ENCODE data around the gene C11orf54.
"Not testable (repeated sequence)": the region's sequence is repeated elsewhere in the genome, so short reads cannot be mapped to it uniquely, and the experiment has no call there.

The C11orf54 gene

DNA sequence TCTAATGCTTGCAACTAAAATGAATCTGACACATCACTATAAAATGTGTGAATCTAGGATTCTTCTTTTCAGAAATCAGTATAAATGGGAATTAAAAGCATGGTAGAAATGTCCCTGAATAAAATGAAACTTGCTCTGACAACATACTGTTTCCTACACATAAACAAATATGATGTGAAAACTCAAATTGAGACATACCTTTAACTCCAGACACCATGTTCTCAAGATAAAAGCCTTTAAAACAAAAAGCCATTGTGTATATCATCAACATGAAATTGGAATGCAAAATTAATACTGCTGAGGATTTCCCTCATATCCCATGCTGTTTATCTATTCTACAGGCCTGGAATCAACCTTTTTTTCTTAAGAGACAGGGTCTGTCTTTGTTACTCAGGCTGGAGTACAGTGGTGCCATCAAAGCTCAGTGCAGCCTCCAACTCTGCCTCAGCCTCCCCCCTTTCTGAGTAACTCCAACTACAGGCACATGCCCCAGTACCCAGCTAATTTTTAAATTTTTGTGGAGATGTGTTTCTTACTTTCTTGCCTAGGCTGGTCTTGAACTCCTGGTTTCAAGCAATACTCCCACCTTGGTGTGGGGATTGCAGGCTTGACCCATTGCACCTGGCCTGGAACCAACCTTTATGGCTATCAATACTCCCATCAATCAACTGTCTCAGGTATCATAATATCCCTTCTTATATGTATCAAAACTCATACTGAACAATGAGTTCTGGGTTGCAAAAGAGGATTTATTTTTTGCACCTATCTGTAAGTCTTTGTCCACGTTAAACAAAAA is 6.8 kb upstream of the C11orf54 start:
- DNase-seq (ENCODE audit: low spot score) = no peak

- DNase-seq (ENCODE audit: low spot score) = no peak
Observed at GRCh38 chr11:93735627-93736026, 5.8 kb upstream of the C11orf54 start.

DNA sequence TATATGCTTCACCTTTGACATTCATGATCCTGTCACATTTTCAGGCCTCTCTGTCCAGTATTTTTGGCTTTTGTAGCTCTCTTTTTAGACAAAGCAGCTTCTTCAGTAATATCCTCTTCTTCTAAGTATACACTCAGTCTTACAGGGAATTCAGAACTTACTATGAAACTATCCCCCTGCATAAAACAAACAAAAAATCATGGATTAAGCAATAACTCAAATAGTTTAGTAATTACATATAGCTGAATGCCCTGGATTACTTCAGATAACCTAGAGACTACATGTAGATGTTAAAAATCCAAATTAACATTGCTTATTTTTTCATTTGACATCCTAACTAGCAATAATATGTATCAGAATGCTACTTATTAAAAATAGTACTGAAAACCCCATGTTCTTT is 5.3 kb upstream of the C11orf54 start:
- DNase-seq (ENCODE audit: low spot score) = no peak

DNA sequence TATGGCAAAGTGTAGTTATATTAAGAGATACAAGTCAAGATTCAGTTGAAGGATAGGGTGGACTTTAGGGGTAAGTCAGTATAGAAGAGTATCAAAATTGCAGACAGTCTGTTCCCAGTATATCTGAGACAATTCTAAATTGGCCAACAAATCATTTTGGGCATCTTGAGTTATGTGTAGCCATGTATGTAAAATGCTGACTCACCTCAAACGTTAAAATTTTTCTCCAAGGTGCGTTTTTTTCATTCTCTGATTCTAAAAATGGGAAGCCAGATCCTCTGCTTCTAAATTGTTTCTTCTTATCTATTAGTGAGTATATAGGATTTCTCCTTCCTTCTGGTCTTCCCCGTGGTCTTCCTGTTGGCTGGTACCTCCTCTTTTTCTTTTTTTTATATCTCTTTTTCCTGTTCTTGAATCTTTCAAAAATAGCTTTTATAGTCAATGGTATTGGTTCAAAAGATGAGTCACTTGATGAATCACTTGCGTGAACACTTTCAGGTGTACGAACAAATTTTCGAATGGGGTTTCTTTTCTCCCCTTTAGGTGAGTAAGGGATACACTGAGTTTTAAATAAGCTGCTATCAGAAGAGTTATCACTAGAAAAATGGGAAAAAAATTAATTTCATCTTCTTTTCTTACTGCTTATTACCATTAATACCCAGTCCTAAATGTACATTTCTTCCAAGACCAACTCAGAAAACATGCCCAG is 3.4 kb upstream of the C11orf54 start:
- no peak for DNase-seq (ENCODE audit: low spot score)

- no peak for DNase-seq (ENCODE audit: low spot score)
Observed at GRCh38 chr11:93738647-93739081, 2.8 kb upstream of the C11orf54 start.

GRCh38 chr11:93740031-93740729 is 1.3 kb upstream of the C11orf54 start:
- DNase-seq (ENCODE audit: low spot score) = no peak

- peak; percentile 36 for DNase-seq (ENCODE audit: low spot score)
Observed at GRCh38 chr11:93740730-93741093, 760 bp upstream of the C11orf54 start.

GRCh38 chr11:93741882-93742226 is 382 bp downstream of the C11orf54 start:
- peak; percentile 71 for DNase-seq (ENCODE audit: low spot score)

DNA sequence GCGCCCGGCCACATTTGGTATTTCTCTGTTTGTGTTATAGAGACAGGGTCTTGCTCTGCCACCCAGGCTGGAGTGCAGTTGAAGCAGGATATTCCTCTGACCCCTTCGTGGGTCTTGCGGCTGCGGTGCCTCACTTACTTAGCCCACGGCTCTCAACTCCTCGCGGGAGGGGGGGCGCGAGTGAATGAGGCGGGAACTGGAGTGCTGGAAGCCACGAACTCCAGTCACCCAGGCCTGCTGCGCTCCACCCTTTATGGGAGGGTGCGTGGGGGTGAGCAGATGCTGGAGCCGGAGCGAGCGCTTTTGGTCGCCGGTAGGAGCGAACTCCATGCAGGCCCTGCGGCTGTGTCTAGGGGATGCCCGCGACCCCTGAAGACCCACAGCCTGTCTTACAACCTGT is 1.8 kb downstream of the C11orf54 start:
- DNase-seq (ENCODE audit: low spot score) = no peak

- DNase-seq (ENCODE audit: low spot score) = no peak
Observed at GRCh38 chr11:93744669-93745004, 3.2 kb downstream of the C11orf54 start.

- not testable (repeated sequence) for DNase-seq (ENCODE audit: low spot score)
Observed at GRCh38 chr11:93745005-93745755, 3.7 kb downstream of the C11orf54 start.

GRCh38 chr11:93746101-93746500 is 4.6 kb downstream of the C11orf54 start:
- no peak for DNase-seq (ENCODE audit: low spot score)

GRCh38 chr11:93747122-93747521 is 5.7 kb downstream of the C11orf54 start:
- DNase-seq (ENCODE audit: low spot score) = no peak

GRCh38 chr11:93751001-93751400 is 9.5 kb downstream of the C11orf54 start:
- no peak for DNase-seq (ENCODE audit: low spot score)

DNA sequence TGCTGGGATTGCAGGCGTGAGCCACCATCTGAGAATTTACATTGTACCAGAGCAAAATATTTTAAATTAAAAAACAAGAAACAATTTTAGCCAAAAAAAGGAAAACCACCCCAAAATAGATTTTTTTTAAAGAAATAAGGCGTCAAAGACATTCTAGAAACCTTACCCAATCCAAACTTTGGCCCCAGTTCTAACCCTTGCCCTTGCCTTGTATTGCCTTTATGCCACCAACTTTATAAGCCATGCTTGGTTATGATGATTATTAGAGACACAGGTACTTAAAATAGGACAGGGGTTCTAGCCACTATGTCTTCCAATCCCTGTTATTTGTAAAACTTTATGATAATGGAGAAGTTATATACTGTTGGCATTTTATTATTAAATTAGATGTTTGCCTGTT is 11.8 kb downstream of the C11orf54 start:
- no peak for DNase-seq (ENCODE audit: low spot score)

DNA sequence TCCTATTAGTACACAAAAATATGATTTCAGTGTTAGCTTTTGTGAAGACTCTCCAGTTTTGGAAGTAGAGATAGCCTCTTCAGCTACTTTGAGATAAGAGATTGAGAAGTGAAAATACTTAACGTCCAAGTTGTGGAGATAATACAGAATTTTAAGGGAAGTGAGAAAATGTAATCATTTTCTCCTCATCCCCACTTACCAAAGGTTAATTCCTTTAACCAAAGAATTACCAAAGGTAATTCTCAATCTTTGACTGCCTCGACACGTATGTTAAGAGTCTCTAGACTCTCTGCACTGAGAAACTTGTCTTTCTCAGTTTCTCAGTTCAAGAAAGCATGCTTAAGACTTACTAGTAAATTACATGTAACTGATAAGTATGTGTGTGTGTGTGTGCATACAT is 15.3 kb downstream of the C11orf54 start:
- no peak for DNase-seq (ENCODE audit: low spot score)

DNA sequence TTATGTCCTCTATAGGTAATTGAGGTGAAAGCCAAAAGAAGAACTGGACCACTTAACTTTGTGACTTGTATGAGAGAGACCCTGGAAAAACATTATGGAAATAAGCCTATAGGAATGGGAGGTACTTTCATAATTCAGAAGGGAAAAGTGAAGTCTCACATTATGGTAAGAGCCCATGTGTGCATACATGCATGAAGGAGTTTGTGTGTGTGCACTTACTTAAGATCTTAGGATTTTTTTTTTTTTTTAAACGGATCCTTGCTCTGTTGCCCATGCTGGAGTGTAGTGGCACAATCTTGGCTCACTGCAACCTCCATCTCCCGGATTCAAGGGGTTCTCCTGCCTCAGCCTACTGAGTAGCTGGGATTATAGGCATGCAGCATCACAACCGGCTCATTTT is 15.8 kb downstream of the C11orf54 start:
- DNase-seq (ENCODE audit: low spot score) = no peak

- DNase-seq (ENCODE audit: low spot score) = no peak
Observed at GRCh38 chr11:93757924-93758865, 16.7 kb downstream of the C11orf54 start.

GRCh38 chr11:93759123-93759522 is 17.7 kb downstream of the C11orf54 start:
- DNase-seq (ENCODE audit: low spot score) = not testable (repeated sequence)

DNA sequence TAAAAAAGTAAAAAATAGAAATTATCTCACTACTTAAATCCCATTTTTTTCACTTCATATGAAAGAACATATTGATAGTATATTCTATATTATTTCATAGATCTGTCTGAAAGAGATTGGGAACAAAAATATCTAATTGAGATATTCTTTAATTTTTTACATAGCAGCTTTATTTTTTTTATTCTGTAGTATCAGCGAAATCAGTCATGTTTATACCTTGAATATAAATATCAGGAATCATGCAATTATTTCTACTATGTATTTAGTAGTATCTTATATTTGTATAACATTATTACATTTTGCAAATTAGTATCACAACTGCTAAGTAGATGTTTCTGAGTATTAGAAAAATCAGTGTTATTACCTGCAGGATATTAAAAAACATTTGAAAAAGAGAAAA is 20.4 kb downstream of the C11orf54 start:
- DNase-seq (ENCODE audit: low spot score) = no peak

GRCh38 chr11:93765551-93765950 is 24.1 kb downstream of the C11orf54 start:
- no peak for DNase-seq (ENCODE audit: low spot score)
